PFSK-1 (cell line): ENCODE data around the gene C22orf23.

Experiments used
- FOXP2 ChIP-seq: optimal IDR thresholded peaks from 2 replicates; pipeline ENCODE3; 2011; ENCODE audit warnings: borderline replicate concordance, control low read depth, inconsistent platforms; ENCODE audit not compliant: insufficient read depth; ENCODE audit errors: extremely low read length, extremely low read depth
- POLR2AphosphoS5 ChIP-seq: IDR thresholded peaks from 2 replicates; pipeline ENCODE4 v1.6.1; 2012; ENCODE audit warnings: low read depth, mild to moderate bottlenecking, control low read depth, low read length, moderate library complexity
- SIN3A ChIP-seq: IDR thresholded peaks from 2 replicates; pipeline ENCODE4 v1.6.1; 2012; ENCODE audit warnings: mild to moderate bottlenecking, low read length, moderate library complexity, borderline replicate concordance; ENCODE audit not compliant: insufficient read depth
- TAF1 ChIP-seq: IDR thresholded peaks from 2 replicates; pipeline ENCODE4 v1.6.1; 2012; ENCODE audit warnings: low read length, control low read depth, borderline replicate concordance; ENCODE audit not compliant: insufficient read depth
- TF ChIP-seq, protein P1 (sequence below), 2 experiments: IDR thresholded peaks; 2 replicates each; pipeline versions ENCODE4 v1.6.1 to v1.8.0; 2011 to 2012; ENCODE audit warnings: low read depth in 2 of 2, low read length in 2 of 2, control low read depth in 1 of 2, inconsistent platforms in 1 of 2, mild to moderate bottlenecking in 1 of 2, moderate library complexity in 1 of 2; ENCODE audit not compliant: insufficient read depth in 1 of 2

C22orf23 gene

DNA sequence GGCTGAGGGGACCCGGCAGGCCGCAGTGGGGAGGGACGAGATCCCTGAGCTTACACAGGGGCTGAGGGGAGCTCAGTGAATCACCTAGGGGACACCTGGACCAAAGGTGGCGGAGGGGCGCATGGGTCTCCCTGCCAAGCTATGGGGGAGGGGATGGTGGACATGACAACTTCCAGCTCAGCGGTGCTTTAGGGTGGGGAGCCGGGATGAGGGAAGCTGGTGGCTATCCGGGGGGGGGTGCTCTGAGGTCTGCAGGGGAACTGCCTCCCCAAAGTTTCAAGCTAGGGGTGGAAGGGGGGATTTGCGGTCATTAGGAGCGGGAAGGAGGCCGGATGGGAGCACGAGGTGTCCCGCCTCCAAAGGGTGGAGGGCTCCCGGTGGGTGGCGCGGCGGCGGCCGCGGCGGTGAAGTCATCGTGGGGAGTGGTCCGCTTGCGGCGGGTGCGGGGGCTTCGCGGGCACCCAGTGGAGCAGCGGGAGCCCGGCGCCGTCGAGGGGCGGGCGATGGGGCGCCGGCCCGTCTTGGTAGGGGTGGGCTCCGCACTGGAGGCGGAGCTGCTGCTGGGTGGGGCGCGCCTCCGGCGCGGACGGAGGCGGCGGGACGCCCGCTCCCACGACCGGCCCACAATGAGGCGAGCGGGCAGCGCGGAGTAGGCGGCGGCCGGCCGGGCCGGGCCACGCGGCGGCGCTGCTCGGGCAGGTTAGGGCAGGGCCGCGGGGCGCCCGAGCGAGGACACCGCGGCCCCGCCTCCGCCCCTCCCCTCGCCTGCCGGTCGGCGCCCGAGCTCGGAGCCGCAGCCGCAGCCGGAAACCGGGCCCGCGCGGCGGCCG, 47.7 kb downstream of the C22orf23 start, which contains the start of gene MICALL1:
TSS of gene MICALL1 (plus strand) at position 764 of the 830 bp plus-strand sequence. CDS start 126 bp downstream, outside the sequence.
- TF ChIP-seq TAF1, result peak; percentile 29; the same call in 1 of the 2 replicates
- TF ChIP-seq, protein P1, sequence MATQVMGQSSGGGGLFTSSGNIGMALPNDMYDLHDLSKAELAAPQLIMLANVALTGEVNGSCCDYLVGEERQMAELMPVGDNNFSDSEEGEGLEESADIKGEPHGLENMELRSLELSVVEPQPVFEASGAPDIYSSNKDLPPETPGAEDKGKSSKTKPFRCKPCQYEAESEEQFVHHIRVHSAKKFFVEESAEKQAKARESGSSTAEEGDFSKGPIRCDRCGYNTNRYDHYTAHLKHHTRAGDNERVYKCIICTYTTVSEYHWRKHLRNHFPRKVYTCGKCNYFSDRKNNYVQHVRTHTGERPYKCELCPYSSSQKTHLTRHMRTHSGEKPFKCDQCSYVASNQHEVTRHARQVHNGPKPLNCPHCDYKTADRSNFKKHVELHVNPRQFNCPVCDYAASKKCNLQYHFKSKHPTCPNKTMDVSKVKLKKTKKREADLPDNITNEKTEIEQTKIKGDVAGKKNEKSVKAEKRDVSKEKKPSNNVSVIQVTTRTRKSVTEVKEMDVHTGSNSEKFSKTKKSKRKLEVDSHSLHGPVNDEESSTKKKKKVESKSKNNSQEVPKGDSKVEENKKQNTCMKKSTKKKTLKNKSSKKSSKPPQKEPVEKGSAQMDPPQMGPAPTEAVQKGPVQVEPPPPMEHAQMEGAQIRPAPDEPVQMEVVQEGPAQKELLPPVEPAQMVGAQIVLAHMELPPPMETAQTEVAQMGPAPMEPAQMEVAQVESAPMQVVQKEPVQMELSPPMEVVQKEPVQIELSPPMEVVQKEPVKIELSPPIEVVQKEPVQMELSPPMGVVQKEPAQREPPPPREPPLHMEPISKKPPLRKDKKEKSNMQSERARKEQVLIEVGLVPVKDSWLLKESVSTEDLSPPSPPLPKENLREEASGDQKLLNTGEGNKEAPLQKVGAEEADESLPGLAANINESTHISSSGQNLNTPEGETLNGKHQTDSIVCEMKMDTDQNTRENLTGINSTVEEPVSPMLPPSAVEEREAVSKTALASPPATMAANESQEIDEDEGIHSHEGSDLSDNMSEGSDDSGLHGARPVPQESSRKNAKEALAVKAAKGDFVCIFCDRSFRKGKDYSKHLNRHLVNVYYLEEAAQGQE (IDR thresholded peaks at IDR 0.05; ENCODE audit: insufficient read depth in 1 of 2, low read depth in 2 of 2, low read length in 2 of 2), result no peak

- TF ChIP-seq FOXP2, result no peak
- no peak for TF ChIP-seq TAF1
- no peak for TF ChIP-seq POLR2AphosphoS5
- TF ChIP-seq, protein P1 (IDR thresholded peaks at IDR 0.05; ENCODE audit: insufficient read depth in 1 of 2, low read depth in 2 of 2, low read length in 2 of 2), result no peak
- TF ChIP-seq SIN3A, result no peak
Measured at GRCh38 chr22:37904572-37905533, 48.5 kb downstream of the C22orf23 start.

- TF ChIP-seq, protein P1 (IDR thresholded peaks at IDR 0.05; ENCODE audit: insufficient read depth in 1 of 2, low read depth in 2 of 2, low read length in 2 of 2), result no peak
- TF ChIP-seq POLR2AphosphoS5, result no peak
- TF ChIP-seq SIN3A, result no peak
- no peak for TF ChIP-seq TAF1
- TF ChIP-seq FOXP2, result no peak
Measured at GRCh38 chr22:37898441-37899181, 54.8 kb downstream of the C22orf23 start.

DNA sequence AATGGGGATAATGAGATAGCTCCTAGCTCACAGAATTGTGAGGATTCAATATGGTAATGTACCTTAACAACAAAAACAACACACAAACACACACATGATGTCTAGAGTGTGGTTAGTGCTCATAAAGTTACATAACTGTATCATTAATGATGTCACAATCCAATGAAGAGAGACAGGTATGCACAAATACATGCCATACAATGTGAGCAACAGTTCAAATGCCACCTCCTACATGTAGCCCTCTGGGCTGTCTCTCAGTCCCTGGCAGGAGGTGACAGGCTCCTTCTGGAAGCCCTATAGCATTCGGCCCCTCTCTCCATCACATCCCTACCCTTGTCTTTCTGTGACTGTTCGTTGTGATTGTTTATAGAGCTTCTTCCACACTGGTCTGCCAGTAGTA, 55.6 kb downstream of the C22orf23 start:
- no peak for TF ChIP-seq TAF1
- no peak for TF ChIP-seq SIN3A

GRCh38 chr22:37896939-37897338, 56.5 kb downstream of the C22orf23 start:
- TF ChIP-seq TAF1 (no peak), POLR2AphosphoS5 (no peak), SIN3A (no peak), FOXP2 (no peak)
- TF ChIP-seq, protein P1 (IDR thresholded peaks at IDR 0.05; ENCODE audit: insufficient read depth in 1 of 2, low read depth in 2 of 2, low read length in 2 of 2), result no peak
